ENCODE data around the gene KRTAP10-11.
"Not testable (repeated sequence)": the region's sequence is repeated elsewhere in the genome, so short reads cannot be mapped to it uniquely, and the experiment has no call there.

GRCh38 chr21:44637851-44638348 is 8.3 kb upstream of the KRTAP10-11 start:
- TF ChIP-seq CTCF, POLR2AphosphoS5, POLR2A (IDR thresholded peaks at IDR 0.05): not testable (repeated sequence)

All from breast epithelium (tissue), 3 donors.